SK-N-SH (cell line): ENCODE results near the gene MEF2B. TPM values are rescaled to one million over a fixed set of nuclear protein-coding genes. Genes with fewer than 3 reads are reported as not detected.
"Not testable (repeated sequence)": the region's sequence is repeated elsewhere in the genome, so short reads cannot be mapped to it uniquely, and the experiment has no call there.

ENCODE experiments used
- CTCF ChIA-PET: fragments of 300-600, 350-600 bp; formaldehyde crosslinking; extraction: SDS; loops from one replicate; lab custom pipeline; 2021; lab: Yijun Ruan, JAX
- POLR2A ChIA-PET: fragments of 350-600 bp; sonication (Branson Sonifier 250); formaldehyde crosslinking; extraction: SDS; loops from one replicate; lab custom pipeline; 2020; ENCODE audit warnings: antibody characterized with exemption, inconsistent platforms; lab: Yijun Ruan, JAX
- DNase-seq: peaks from one replicate; pipeline ENCODE4 v3.0.0; 2012
- H2AFZ ChIP-seq: fragments of 200-600 bp; sonication (generic); 2 replicates; pipeline ENCODE4 v1.8.1; 2016; ENCODE audit warnings: antibody characterized with exemption, mild to moderate bottlenecking, low read depth
- H3F3A ChIP-seq: fragments of 200-600 bp; sonication (generic); replicated peaks from 2 replicates; pipeline ENCODE3; 2016; ENCODE audit warnings: antibody characterized with exemption, mild to moderate bottlenecking; ENCODE audit not compliant: insufficient read depth
- H3K27ac ChIP-seq, 2 experiments: fragments of 200-500 bp in 1 of 2; fragments of 200-600 bp in 1 of 2; sonication (Bioruptor generic) in 1 of 2; sonication (generic), shearing (Covaris generic) in 1 of 2; 2 replicates each; pipeline versions ENCODE4 v1.5.1 to v1.6.1; 2014 to 2016; ENCODE audit warnings: low read depth in 2 of 2, inconsistent platforms in 1 of 2, low read length in 1 of 2, mild to moderate bottlenecking in 1 of 2, mixed read lengths in 1 of 2
- H3K27me3 ChIP-seq: fragments of 200-600 bp; sonication (generic), shearing (Covaris generic); 2 replicates; pipeline ENCODE4 v1.6.1; 2016; ENCODE audit warnings: mixed run types; ENCODE audit not compliant: insufficient read depth
- H3K36me3 ChIP-seq, 2 experiments: fragments of 200-500 bp in 1 of 2; fragments of 200-600 bp in 1 of 2; sonication (Bioruptor generic) in 1 of 2; sonication (generic) in 1 of 2; replicated peaks in 1 of 2; 2 replicates each; pipeline versions ENCODE3 to v1.5.1; 2014 to 2016; ENCODE audit warnings: low read length in 1 of 2, mild to moderate bottlenecking in 1 of 2; ENCODE audit not compliant: insufficient read depth in 2 of 2, control insufficient read depth in 1 of 2
- H3K4me1 ChIP-seq, 2 experiments: fragments of 200-500 bp in 1 of 2; fragments of 200-600 bp in 1 of 2; sonication (Bioruptor generic) in 1 of 2; sonication (generic), shearing (Covaris generic) in 1 of 2; 2 replicates each; pipeline versions ENCODE4 v1.5.1 to v1.6.1; 2014 to 2016; ENCODE audit warnings: low read depth in 1 of 2, low read length in 1 of 2, mixed run types in 1 of 2; ENCODE audit not compliant: insufficient read depth in 2 of 2, control insufficient read depth in 1 of 2
- H3K4me2 ChIP-seq: fragments of 200-600 bp; sonication (generic), shearing (Covaris generic); 2 replicates; pipeline ENCODE4 v1.6.1; 2017; ENCODE audit warnings: mixed run types
- H3K4me3 ChIP-seq, 2 experiments: fragments of 200-500 bp in 1 of 2; fragments of 200-600 bp in 1 of 2; sonication (Bioruptor generic) in 1 of 2; sonication (generic), shearing (Covaris generic) in 1 of 2; 2 replicates each; pipeline versions ENCODE4 v1.5.1 to v1.8.1; 2014 to 2016; ENCODE audit warnings: low read depth in 2 of 2, inconsistent platforms in 1 of 2, low read length in 1 of 2, mild to moderate bottlenecking in 1 of 2, mixed read lengths in 1 of 2, moderate library complexity in 1 of 2
- H3K79me2 ChIP-seq: fragments of 200-600 bp; sonication (generic); 2 replicates; pipeline ENCODE4 v1.8.1; 2017; ENCODE audit warnings: mild to moderate bottlenecking; ENCODE audit not compliant: insufficient read depth
- H3K9ac ChIP-seq: fragments of 200-600 bp; sonication (generic); 2 replicates; pipeline ENCODE4 v1.6.1; 2017; ENCODE audit warnings: mixed run types
- H3K9me2 ChIP-seq: fragments of 200-600 bp; sonication (generic); 2 replicates; pipeline ENCODE4 v1.6.1; 2017; ENCODE audit warnings: mixed run types
- H3K9me3 ChIP-seq: fragments of 200-600 bp; sonication (generic); 2 replicates; pipeline ENCODE4 v1.6.1; 2017; ENCODE audit warnings: mixed run types, mild to moderate bottlenecking, moderate library complexity
- H4K20me1 ChIP-seq: fragments of 200-600 bp; sonication (generic); 2 replicates; pipeline ENCODE4 v1.6.1; 2017; ENCODE audit warnings: mild to moderate bottlenecking, mixed run types; ENCODE audit not compliant: insufficient read depth
- CTCF ChIP-seq: fragments of 200-600 bp; sonication (generic); IDR thresholded peaks from 2 replicates; pipeline ENCODE4 v1.6.1; 2017; ENCODE audit warnings: antibody characterized with exemption, mild to moderate bottlenecking, moderate library complexity
- EP300 ChIP-seq, 2 experiments: IDR thresholded peaks; 2 replicates each; pipeline versions ENCODE4 v1.4.0 to v1.6.1; 2012; ENCODE audit warnings: borderline replicate concordance in 1 of 2, low read depth in 1 of 2, low read length in 1 of 2
- FOXM1 ChIP-seq: IDR thresholded peaks from 2 replicates; pipeline ENCODE4 v1.4.0; 2012; ENCODE audit warnings: low read depth, mild to moderate bottlenecking
- GATA2 ChIP-seq: sonication (generic); formaldehyde crosslinking; IDR thresholded peaks from 2 replicates; pipeline ENCODE4 v1.5.0; 2020; ENCODE audit warnings: mild to moderate bottlenecking, missing genetic modification reagents
- IRF3 ChIP-seq: fragments of 150-350 bp; IDR thresholded peaks from 2 replicates; pipeline ENCODE4 v1.6.1; 2016; ENCODE audit warnings: mild to moderate bottlenecking, low read depth, low read length
- MAX ChIP-seq: IDR thresholded peaks from 2 replicates; pipeline ENCODE4 v1.4.0; 2012; ENCODE audit warnings: low read depth
- POLR2AphosphoS5 ChIP-seq: IDR thresholded peaks from 2 replicates; pipeline ENCODE4 v1.6.1; 2012; ENCODE audit warnings: low read depth, low read length
- RCOR1 ChIP-seq: fragments of 150-350 bp; IDR thresholded peaks from 2 replicates; pipeline ENCODE4 v1.6.1; 2017; ENCODE audit warnings: antibody characterized with exemption, low read length
- RFX5 ChIP-seq: IDR thresholded peaks from 2 replicates; pipeline ENCODE4 v1.6.1; 2012; ENCODE audit warnings: mild to moderate bottlenecking, improper control_type of control experiment, low read length
- RXRA ChIP-seq: IDR thresholded peaks from 2 replicates; pipeline ENCODE4 v1.4.0; 2012; ENCODE audit warnings: low read depth, mild to moderate bottlenecking, borderline replicate concordance
- SIN3A ChIP-seq: IDR thresholded peaks from 2 replicates; pipeline ENCODE4 v1.6.1; 2012; ENCODE audit warnings: low read depth, mild to moderate bottlenecking, low read length, moderate library complexity, borderline replicate concordance
- USF2 ChIP-seq: fragments of 150-350 bp; IDR thresholded peaks from 2 replicates; pipeline ENCODE4 v1.6.1; 2017; ENCODE audit warnings: antibody characterized with exemption, low read length, low read depth, borderline replicate concordance
- ZBTB33 ChIP-seq: IDR thresholded peaks from 2 replicates; pipeline ENCODE4 v1.4.0; 2012; ENCODE audit warnings: low read depth, borderline replicate concordance
- WGBS: methylation state at CpG from one replicate; pipeline ENCODE4 v1.1.6; 2017; ENCODE audit warnings: low lambda C conversion rate; 5-methylcytosine and 5-hydroxymethylcytosine counted together
- polyA plus RNA-seq, 3 experiments: library from polyadenylated mRNA; depleted of rRNA; stranded (reverse); fragments of >200 nt; gene quantifications; 2 replicates each; pipeline ENCODE4 v1.2.3, GENCODE V29; 2012

MEF2B gene
- polyA plus RNA-seq, 1 of the 3 experiments (the other 2 are of a cell fraction) = 1.0 TPM

- Histone ChIP-seq H3K9ac (peak overlapping the region; percentile 83), H3K79me2 (peaks cover 8% of the 10 kb centered on the region; the same call in 1 of the 2 replicates), H3K9me3 (no peaks in the 10 kb centered on the region), H3K4me2 (peak overlapping the region; percentile 98), H3K27ac (peak overlapping the region; percentile 48 to 51; a peak in 2 of 4 replicates), H2AFZ (peak overlapping the region; percentile 94), H3K4me1 (peaks cover 0 to 8% of the 10 kb centered on the region in 2 experiments; a peak in 2 of 4 replicates), H3K27me3 (no peaks in the 10 kb centered on the region), H3K9me2 (no peaks in the 10 kb centered on the region), H4K20me1 (no peaks in the 10 kb centered on the region), H3K36me3 (no peaks in the 10 kb centered on the region), H3F3A (peaks cover 11% of the 10 kb centered on the region), H3K4me3 (peak overlapping the region; percentile 68 to 89)
- WGBS = 21% methylated on average over 12 of the region's 25 CpGs
- no peak for TF ChIP-seq FOXM1
- peak; percentile 54 for DNase-seq
- POLR2A ChIA-PET = no interaction called here
- CTCF ChIA-PET = interaction anchor here (1.4 to 3.0 kb wide), 2 partner anchors 9 to 37 kb away, joined by 3 to 16 read pairs; no protein-coding TSS in a partner anchor
Measured at GRCh38 chr19:19137556-19138108, 32.4 kb downstream of the MEF2B start.

- H3K4me1 ChIP-seq, H3K79me2 ChIP-seq, H3K4me2 ChIP-seq, H3K9ac ChIP-seq, H2AFZ ChIP-seq, H3K36me3 ChIP-seq, H3K4me3 ChIP-seq, DNase-seq, H3K27ac ChIP-seq, H4K20me1 ChIP-seq, H3K9me2 ChIP-seq, POLR2A ChIA-PET, H3K27me3 ChIP-seq, H3K9me3 ChIP-seq: not testable (repeated sequence)
- CTCF ChIA-PET = interaction anchor here (2.2 to 3.0 kb wide), 2 partner anchors 10 to 20 kb away, joined by 4 to 16 read pairs; no protein-coding TSS in a partner anchor
- H3F3A ChIP-seq = peaks cover 11% of the 10 kb centered on the region
- WGBS = 86% methylated on average over 6 of the region's 6 CpGs
Measured at GRCh38 chr19:19135713-19136112, 34.4 kb downstream of the MEF2B start.

GRCh38 chr19:19134687-19135158 lies 35.3 kb downstream of the MEF2B start:
- Histone ChIP-seq H3K9me2 (no peaks in the 10 kb centered on the region), H4K20me1 (no peaks in the 10 kb centered on the region), H3K79me2 (peaks cover 8% of the 10 kb centered on the region; the same call in 1 of the 2 replicates), H3K27ac (no peak overlapping the region), H2AFZ (no peak overlapping the region), H3K4me1 (peaks cover 0 to 8% of the 10 kb centered on the region in 2 experiments; a peak in 2 of 4 replicates), H3K4me3 (no peak overlapping the region), H3F3A (peaks cover 3% of the 10 kb centered on the region), H3K4me2 (no peak overlapping the region), H3K9ac (no peak overlapping the region), H3K27me3 (no peaks in the 10 kb centered on the region), H3K9me3 (no peaks in the 10 kb centered on the region), H3K36me3 (no peaks in the 10 kb centered on the region)
- DNase-seq = peak; percentile 32
- ChIA-PET POLR2A (interaction anchor here (0.6 kb wide), 1 partner anchor 9 kb away, joined by 3 read pairs; no protein-coding TSS in a partner anchor), CTCF (interaction anchor here (0.6 to 3.0 kb wide), 5 partner anchors 11 to 40 kb away, joined by 3 to 16 read pairs (median 4); no protein-coding TSS in a partner anchor)
- WGBS = 82% methylated on average over 16 of the region's 21 CpGs
- TF ChIP-seq RCOR1 (no peak), IRF3 (no peak), RFX5 (no peak), MAX (no peak), POLR2AphosphoS5 (no peak), EP300 (IDR thresholded peaks at IDR 0.05; ENCODE audit: borderline replicate concordance in 1 of 2, low read depth in 1 of 2, low read length in 1 of 2) (no peak), ZBTB33 (no peak), CTCF (no peak), RXRA (no peak), GATA2 (CRISPR knock-in tag) (no peak), USF2 (no peak), SIN3A (no peak)
